Stimulated activated CD4-positive, alpha-beta T cell treated with anti-CD3 and anti-CD28 coated beads, Interleukin-1b, Interleukin-23, amount 100 ng/mL, for 1 hour (primary cell): Measurements from ENCODE around the gene IL18BP.

Experiments
- DNase-seq, 2 donors: peaks; one replicate each; pipeline ENCODE4 v3.0.0-alpha.2; 2020; ENCODE audit warnings: low read depth in 2 of 2

The IL18BP gene

GRCh38 chr11:71998649-71999310 is at the start of gene IL18BP:
Gene IL18BP, plus strand, starts transcription at chr11:71998909. Its CDS starts 1,076 bp downstream, at chr11:71999985.
- DNase-seq = no peak

GRCh38 chr11:71949034-71949433 is 49.7 kb upstream of the IL18BP start:
- DNase-seq = no peak

GRCh38 chr11:71951741-71952310 is 46.9 kb upstream of the IL18BP start:
- DNase-seq = no peak

- no peak for DNase-seq
These were observed 42.7 kb upstream of the IL18BP start for GRCh38 chr11:71955898-71956456.

- DNase-seq = no peak
These were observed 36.2 kb upstream of the IL18BP start for GRCh38 chr11:71962428-71963038.

- no peak for DNase-seq
These were observed 35.2 kb upstream of the IL18BP start for GRCh38 chr11:71963468-71963867.

GRCh38 chr11:71964641-71965040 is 34.1 kb upstream of the IL18BP start:
- DNase-seq = no peak

- DNase-seq = no peak
These were observed 27.0 kb upstream of the IL18BP start for GRCh38 chr11:71971680-71972079.

- no peak for DNase-seq
These were observed 22.2 kb upstream of the IL18BP start for GRCh38 chr11:71976551-71976950.

GRCh38 chr11:71977090-71977489 is 21.6 kb upstream of the IL18BP start:
- no peak for DNase-seq

GRCh38 chr11:71977743-71978418 is 20.8 kb upstream of the IL18BP start:
- peak; percentile 15 for DNase-seq

- DNase-seq = no peak
These were observed 19.6 kb upstream of the IL18BP start for GRCh38 chr11:71979094-71979493.

- no peak for DNase-seq
These were observed 19.1 kb upstream of the IL18BP start for GRCh38 chr11:71979602-71980001.

GRCh38 chr11:71986131-71986530 is 12.6 kb upstream of the IL18BP start:
- DNase-seq = no peak

GRCh38 chr11:71987521-71987920 is 11.2 kb upstream of the IL18BP start:
- DNase-seq = no peak

- DNase-seq = no peak
These were observed 10.7 kb upstream of the IL18BP start for GRCh38 chr11:71988050-71988449.

GRCh38 chr11:71990701-71991100 is 8.0 kb upstream of the IL18BP start:
- DNase-seq = no peak

GRCh38 chr11:71991494-71991893 is 7.2 kb upstream of the IL18BP start:
- DNase-seq = no peak

GRCh38 chr11:71992136-71992730 is 6.5 kb upstream of the IL18BP start:
- DNase-seq = no peak

- no peak for DNase-seq
These were observed 3.9 kb upstream of the IL18BP start for GRCh38 chr11:71994786-71995185.

- no peak for DNase-seq
These were observed 2.9 kb upstream of the IL18BP start for GRCh38 chr11:71995726-71996291.

GRCh38 chr11:71996517-71996916 is 2.2 kb upstream of the IL18BP start:
- no peak for DNase-seq
